Erythroblast (primary cell): Measurements from ENCODE around the gene HUS1B.

Experiments used
- GATA1 ChIP-seq: IDR thresholded peaks from 2 replicates; pipeline ENCODE4 v1.6.1; 2011; ENCODE audit warnings: low read depth, mild to moderate bottlenecking, control low read depth, low read length, moderate library complexity
- POLR2A ChIP-seq: IDR thresholded peaks from 2 replicates; pipeline ENCODE4 v1.6.1; 2011; ENCODE audit warnings: mild to moderate bottlenecking, low read length

- TF ChIP-seq POLR2A (no peak), GATA1 (no peak)
Observed at GRCh38 chr6:706146-706545, 49.2 kb upstream of the HUS1B start.
